ENCODE data around the gene VN1R5. TPM values are rescaled to one million over a fixed set of nuclear protein-coding genes. Genes with fewer than 3 reads are reported as not detected.

The VN1R5 gene
- total and polyA plus RNA-seq, 4 donors = not detected

DNA sequence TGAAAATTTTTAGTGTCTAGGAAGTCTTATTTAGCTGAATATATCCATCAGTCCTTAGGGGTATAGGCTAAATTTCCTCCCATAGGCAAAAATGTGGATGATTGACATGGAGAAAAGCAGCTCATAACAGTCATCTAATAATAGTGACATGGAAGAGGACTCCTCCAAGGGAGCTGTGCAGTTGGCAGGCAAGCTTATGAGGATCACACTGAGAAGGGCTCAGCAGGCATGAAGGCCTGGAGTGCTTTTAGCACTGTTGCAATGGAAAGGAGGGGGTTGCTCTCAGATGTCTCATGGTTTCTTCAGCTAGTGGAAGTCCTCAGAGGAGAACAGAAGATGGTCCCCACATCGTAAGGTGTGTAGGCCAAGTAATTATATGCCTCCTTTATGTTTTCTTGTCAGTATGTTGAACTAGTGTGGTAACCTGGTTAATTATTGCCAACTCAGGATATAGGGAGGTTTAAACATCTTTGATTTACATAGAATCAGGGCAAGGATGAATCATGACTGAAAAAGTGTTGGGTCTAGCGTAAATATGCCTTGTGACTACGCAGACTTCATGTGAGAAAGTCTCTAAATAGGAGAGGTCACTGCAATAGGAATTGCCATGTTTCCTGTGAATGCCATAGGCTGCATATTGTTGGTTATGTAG, 18.9 kb downstream of the VN1R5 start:
- Histone ChIP-seq H3K4me1 (ENCODE audit: control insufficient read depth in 5 of 5, insufficient read depth in 5 of 5, low read length in 5 of 5) (no peaks in the 10 kb centered on the region), H3K27me3 (ENCODE audit: control insufficient read depth in 3 of 3, insufficient read depth in 3 of 3, low read length in 2 of 3) (no peaks in the 10 kb centered on the region), H3K9me3 (ENCODE audit: control insufficient read depth in 4 of 4, insufficient read depth in 3 of 4, low read length in 3 of 4) (peaks cover 0 to 8% (median 1%) of the 10 kb centered on the region in 4 donors), H3K4me3 (no peak overlapping the region), H3K9ac (ENCODE audit: insufficient read depth in 1 of 2, low read length in 2 of 2) (no peak overlapping the region), H3K27ac (ENCODE audit: low read depth in 1 of 2, low read length in 1 of 2) (no peak overlapping the region), H3K36me3 (ENCODE audit: control insufficient read depth in 4 of 4, insufficient read depth in 4 of 4, low read length in 4 of 4) (no peaks in the 10 kb centered on the region)
- DNase-seq (no peak), ATAC-seq (ENCODE audit: insufficient read depth, low FRiP score) (no peak)
- 85 to 91% methylated on average over 3 of the region's 3 CpGs for WGBS, 2 donors
- TF ChIP-seq CTCF (IDR thresholded peaks at IDR 0.05; ENCODE audit: control extremely low read depth, extremely low read depth) = no peak

DNA sequence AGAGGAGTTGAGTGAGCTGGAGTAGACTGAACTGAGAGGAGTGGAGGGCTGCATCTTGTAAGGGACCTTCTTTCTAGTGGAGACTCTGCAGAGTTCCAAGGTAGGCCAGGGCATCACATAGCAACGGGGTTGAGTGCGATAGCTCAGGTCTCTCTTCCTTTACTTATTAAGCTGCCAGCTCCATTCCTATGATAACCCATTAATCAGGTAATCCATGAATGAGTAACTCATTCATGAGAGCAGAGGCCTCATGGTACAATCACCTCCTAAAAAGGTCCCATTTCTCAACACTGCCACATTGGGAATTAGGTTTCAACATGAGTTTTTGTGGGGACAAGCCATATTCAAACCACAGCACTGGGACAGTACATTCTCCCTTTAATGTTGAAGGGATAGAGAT, 21.3 kb downstream of the VN1R5 start:
- 97 to 98% methylated on average over 2 of the region's 2 CpGs for WGBS, 2 donors

GRCh38 chr1:247281001-247281574, 25.2 kb downstream of the VN1R5 start:
- WGBS, 2 donors = 57 to 74% methylated on average over 5 of the region's 5 CpGs
- no peaks in the 10 kb centered on the region for H3K27me3 ChIP-seq (ENCODE audit: control insufficient read depth in 3 of 3, insufficient read depth in 3 of 3, low read length in 2 of 3)
- no peak for TF ChIP-seq CTCF (IDR thresholded peaks at IDR 0.05; ENCODE audit: control extremely low read depth, extremely low read depth)
- no peak overlapping the region for H3K4me3 ChIP-seq
- DNase-seq (no peak), ATAC-seq (ENCODE audit: insufficient read depth, low FRiP score) (no peak)
- no peak overlapping the region for H3K9ac ChIP-seq (ENCODE audit: insufficient read depth in 1 of 2, low read length in 2 of 2)
- H3K4me1 ChIP-seq (ENCODE audit: control insufficient read depth in 5 of 5, insufficient read depth in 5 of 5, low read length in 5 of 5) = no peaks in the 10 kb centered on the region
- peaks cover 0 to 6% (median 0%) of the 10 kb centered on the region in 4 donors for H3K9me3 ChIP-seq (ENCODE audit: control insufficient read depth in 4 of 4, insufficient read depth in 3 of 4, low read length in 3 of 4)
- no peak overlapping the region for H3K27ac ChIP-seq (ENCODE audit: low read depth in 1 of 2, low read length in 1 of 2)
- H3K36me3 ChIP-seq (ENCODE audit: control insufficient read depth in 4 of 4, insufficient read depth in 4 of 4, low read length in 4 of 4) = no peaks in the 10 kb centered on the region

More for the DNA sequence above, 21.3 kb downstream of the VN1R5 start:
- no peaks in the 10 kb centered on the region for H3K4me1 ChIP-seq (ENCODE audit: control insufficient read depth in 5 of 5, insufficient read depth in 5 of 5, low read length in 5 of 5)
- no peak overlapping the region for H3K9ac ChIP-seq (ENCODE audit: insufficient read depth in 1 of 2, low read length in 2 of 2)
- peaks cover 0 to 3% (median 0%) of the 10 kb centered on the region in 4 donors for H3K9me3 ChIP-seq (ENCODE audit: control insufficient read depth in 4 of 4, insufficient read depth in 3 of 4, low read length in 3 of 4)
- H3K27ac ChIP-seq (ENCODE audit: low read depth in 1 of 2, low read length in 1 of 2) = no peak overlapping the region
- no peak for ATAC-seq (ENCODE audit: insufficient read depth, low FRiP score)
- TF ChIP-seq CTCF (IDR thresholded peaks at IDR 0.05; ENCODE audit: control extremely low read depth, extremely low read depth) = no peak
- H3K36me3 ChIP-seq (ENCODE audit: control insufficient read depth in 4 of 4, insufficient read depth in 4 of 4, low read length in 4 of 4) = no peaks in the 10 kb centered on the region
- no peak overlapping the region for H3K4me3 ChIP-seq
- no peaks in the 10 kb centered on the region for H3K27me3 ChIP-seq (ENCODE audit: control insufficient read depth in 3 of 3, insufficient read depth in 3 of 3, low read length in 2 of 3)
- DNase-seq = no peak
